ENCODE data around the gene NPR1.

GRCh38 chr1:153723687-153724086 is 45.2 kb downstream of the NPR1 start:
- no peak for TF ChIP-seq EZH2 (IDR thresholded peaks at IDR 0.05)
- TF ChIP-seq POLR2AphosphoS5 (IDR thresholded peaks at IDR 0.05; ENCODE audit: borderline replicate concordance, low read depth, low read length) = no peak

Measured in SK-N-MC (cell line).